DND-41 (cell line): ENCODE measurements around the gene REEP6.

ENCODE experiments used
- ATAC-seq: fragments of 200-7000 bp; cut with Tn5 transposase; 3 replicates; pipeline ENCODE4 v1.9.1; 2021; ENCODE audit warnings: low read depth; ENCODE audit not compliant: insufficient read depth
- DNase-seq: peaks from one replicate; pipeline ENCODE4 v3.0.0-alpha.2; 2020
- H2AFZ ChIP-seq: 2 replicates; pipeline ENCODE4 v1.6.0; 2012; ENCODE audit warnings: low read depth, low read length
- H3K27ac ChIP-seq: 2 replicates; pipeline ENCODE4 v1.5.1; 2012; ENCODE audit warnings: low read length, inconsistent platforms
- H3K27me3 ChIP-seq: fragments of 200-600 bp; sonication (generic); 2 replicates; pipeline ENCODE4 v1.6.0; 2012; ENCODE audit warnings: low read length, mild to moderate bottlenecking, inconsistent platforms; ENCODE audit not compliant: insufficient read depth, poor library complexity
- H3K36me3 ChIP-seq: 2 replicates; pipeline ENCODE4 v1.5.1; 2012; ENCODE audit warnings: low read length, inconsistent platforms; ENCODE audit not compliant: insufficient read depth
- H3K4me1 ChIP-seq: 2 replicates; pipeline ENCODE4 v1.5.1; 2012; ENCODE audit warnings: mild to moderate bottlenecking, low read length; ENCODE audit not compliant: insufficient read depth
- H3K4me2 ChIP-seq: 2 replicates; pipeline ENCODE4 v1.6.0; 2012; ENCODE audit warnings: mild to moderate bottlenecking, moderate library complexity, low read length, inconsistent platforms; ENCODE audit not compliant: insufficient read depth
- H3K4me3 ChIP-seq, 2 experiments: fragments of 200-600 bp in 1 of 2; shearing (Covaris generic) in 1 of 2; 2 replicates each; pipeline ENCODE4 v1.5.1; 2012 to 2016; ENCODE audit warnings: inconsistent platforms in 2 of 2, low read length in 2 of 2, mild to moderate bottlenecking in 2 of 2, low read depth in 1 of 2, moderate library complexity in 1 of 2
- H3K79me2 ChIP-seq: 2 replicates; pipeline ENCODE4 v1.6.0; 2012; ENCODE audit warnings: low read length, inconsistent platforms; ENCODE audit not compliant: insufficient read depth
- H3K9ac ChIP-seq: 2 replicates; pipeline ENCODE4 v1.6.0; 2012; ENCODE audit warnings: low read depth, mild to moderate bottlenecking, inconsistent platforms, low read length, moderate library complexity
- H3K9me3 ChIP-seq: 2 replicates; pipeline ENCODE4 v1.5.1; 2012; ENCODE audit warnings: low read length, moderate library complexity, mild to moderate bottlenecking, inconsistent platforms; ENCODE audit not compliant: insufficient read depth, severe bottlenecking
- H4K20me1 ChIP-seq: 2 replicates; pipeline ENCODE4 v1.6.0; 2012; ENCODE audit warnings: low read length; ENCODE audit not compliant: insufficient read depth
- EZH2 ChIP-seq: IDR thresholded peaks from 3 replicates; pipeline ENCODE4 v1.6.1; 2012; ENCODE audit warnings: borderline replicate concordance, low read depth, mild to moderate bottlenecking, moderate library complexity, low read length, inconsistent platforms; ENCODE audit not compliant: severe bottlenecking
- TF ChIP-seq, protein P1 (sequence below): IDR thresholded peaks from 2 replicates; pipeline ENCODE4 v1.5.1; 2012; ENCODE audit warnings: borderline replicate concordance, low read length, moderate library complexity, mild to moderate bottlenecking; ENCODE audit not compliant: poor library complexity, severe bottlenecking; ENCODE audit errors: extremely low read depth

The REEP6 gene

DNA sequence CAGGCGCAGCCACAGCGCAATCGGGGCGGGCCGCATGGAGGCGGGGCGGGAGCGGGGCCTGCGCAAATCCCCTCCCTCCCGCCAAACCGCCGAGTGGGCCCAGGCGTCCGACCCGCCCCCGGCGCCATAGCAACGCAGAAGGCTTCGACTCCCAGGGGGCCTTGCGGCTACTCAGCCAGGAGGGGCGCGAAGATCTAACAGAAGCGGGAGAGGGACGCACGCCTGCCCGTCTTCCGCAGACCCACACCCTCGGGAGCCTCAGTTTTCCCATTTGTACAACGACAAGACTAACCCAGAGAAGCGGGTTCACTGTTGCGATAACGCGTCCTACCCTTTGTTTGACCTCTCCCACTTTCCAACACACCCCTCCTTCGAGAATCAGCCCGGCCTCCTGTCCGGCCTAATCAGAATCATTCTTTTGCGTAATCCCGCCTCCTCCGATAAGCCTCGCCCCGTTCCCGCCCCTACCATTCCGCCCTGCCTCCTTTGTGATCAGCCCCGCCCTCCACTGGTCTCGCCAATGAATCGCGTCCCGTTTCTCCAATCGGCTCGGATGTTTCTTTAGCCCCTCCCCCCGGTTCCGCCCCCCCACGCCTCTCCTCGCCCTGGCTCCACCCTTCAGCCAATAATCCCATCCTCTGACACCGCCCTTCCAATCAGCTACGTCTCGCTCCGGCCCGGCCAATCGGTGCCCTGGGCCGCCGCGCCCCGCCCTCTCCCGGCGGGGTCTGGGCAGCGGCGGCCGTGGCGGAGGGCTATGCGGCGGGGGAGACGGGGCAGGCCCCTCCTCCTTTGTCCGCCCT is 469 bp upstream of the REEP6 start, which contains the start of gene PCSK4:
Gene PCSK4 (minus strand): TSS at position 40 of the 803 bp plus-strand sequence. CDS start 4 bp downstream, at position 36.
- TF ChIP-seq, protein P1, sequence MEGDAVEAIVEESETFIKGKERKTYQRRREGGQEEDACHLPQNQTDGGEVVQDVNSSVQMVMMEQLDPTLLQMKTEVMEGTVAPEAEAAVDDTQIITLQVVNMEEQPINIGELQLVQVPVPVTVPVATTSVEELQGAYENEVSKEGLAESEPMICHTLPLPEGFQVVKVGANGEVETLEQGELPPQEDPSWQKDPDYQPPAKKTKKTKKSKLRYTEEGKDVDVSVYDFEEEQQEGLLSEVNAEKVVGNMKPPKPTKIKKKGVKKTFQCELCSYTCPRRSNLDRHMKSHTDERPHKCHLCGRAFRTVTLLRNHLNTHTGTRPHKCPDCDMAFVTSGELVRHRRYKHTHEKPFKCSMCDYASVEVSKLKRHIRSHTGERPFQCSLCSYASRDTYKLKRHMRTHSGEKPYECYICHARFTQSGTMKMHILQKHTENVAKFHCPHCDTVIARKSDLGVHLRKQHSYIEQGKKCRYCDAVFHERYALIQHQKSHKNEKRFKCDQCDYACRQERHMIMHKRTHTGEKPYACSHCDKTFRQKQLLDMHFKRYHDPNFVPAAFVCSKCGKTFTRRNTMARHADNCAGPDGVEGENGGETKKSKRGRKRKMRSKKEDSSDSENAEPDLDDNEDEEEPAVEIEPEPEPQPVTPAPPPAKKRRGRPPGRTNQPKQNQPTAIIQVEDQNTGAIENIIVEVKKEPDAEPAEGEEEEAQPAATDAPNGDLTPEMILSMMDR: no peak
- TF ChIP-seq EZH2: no peak
- H3K9ac ChIP-seq: peak within 1 kb of the TSS; percentile 71

DNA sequence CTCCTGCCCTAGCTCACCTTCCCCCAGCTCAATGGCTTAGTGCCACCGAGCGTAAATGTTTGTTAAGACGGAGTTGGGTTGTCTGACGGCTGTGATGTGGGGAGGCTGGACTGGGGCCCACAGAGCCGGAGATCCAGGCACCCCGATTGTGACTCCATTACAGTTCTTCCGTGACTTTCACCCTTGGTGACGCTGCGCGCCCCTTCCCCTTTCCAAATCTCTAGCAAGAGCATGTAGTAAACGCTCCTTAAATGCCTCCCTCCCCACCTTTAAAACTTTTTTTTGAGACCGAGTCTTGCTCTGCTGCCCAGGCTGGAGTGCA is 829 bp downstream of the REEP6 start:
- H3K79me2 ChIP-seq: no peaks in the 10 kb centered on the region
- H3K9ac ChIP-seq: no peak overlapping the region
- peaks cover 29% of the 10 kb centered on the region for H3K4me1 ChIP-seq
- H3K4me2 ChIP-seq: peak overlapping the region; percentile 84
- H3K36me3 ChIP-seq: no peaks in the 10 kb centered on the region
- DNase-seq (no peak), ATAC-seq (no peak)
- TF ChIP-seq, protein P1: no peak
- no peak for TF ChIP-seq EZH2
- no peaks in the 10 kb centered on the region for H4K20me1 ChIP-seq
- H2AFZ ChIP-seq: no peak overlapping the region
- H3K27ac ChIP-seq: no peak overlapping the region
- no peak overlapping the region for H3K4me3 ChIP-seq
- no peaks in the 10 kb centered on the region for H3K27me3 ChIP-seq
- H3K9me3 ChIP-seq: no peaks in the 10 kb centered on the region

More for the DNA sequence above, 469 bp upstream of the REEP6 start, which contains the start of gene PCSK4:
- DNase-seq: peak; percentile 99
- Histone ChIP-seq H3K27me3 (no peaks in the 10 kb centered on the region), H3K4me1 (peaks cover 29% of the 10 kb centered on the region), H4K20me1 (no peaks in the 10 kb centered on the region), H3K4me2 (peak within 1 kb of the TSS; percentile 85), H3K79me2 (no peaks in the 10 kb centered on the region), H3K9me3 (no peaks in the 10 kb centered on the region), H2AFZ (peak within 1 kb of the TSS; percentile 78), H3K4me3 (peak within 1 kb of the TSS; percentile 43 to 61; a peak in 3 of 4 replicates), H3K27ac (peak within 1 kb of the TSS; percentile 77), H3K36me3 (no peaks in the 10 kb centered on the region)
- peak; percentile 88 for ATAC-seq

DNA sequence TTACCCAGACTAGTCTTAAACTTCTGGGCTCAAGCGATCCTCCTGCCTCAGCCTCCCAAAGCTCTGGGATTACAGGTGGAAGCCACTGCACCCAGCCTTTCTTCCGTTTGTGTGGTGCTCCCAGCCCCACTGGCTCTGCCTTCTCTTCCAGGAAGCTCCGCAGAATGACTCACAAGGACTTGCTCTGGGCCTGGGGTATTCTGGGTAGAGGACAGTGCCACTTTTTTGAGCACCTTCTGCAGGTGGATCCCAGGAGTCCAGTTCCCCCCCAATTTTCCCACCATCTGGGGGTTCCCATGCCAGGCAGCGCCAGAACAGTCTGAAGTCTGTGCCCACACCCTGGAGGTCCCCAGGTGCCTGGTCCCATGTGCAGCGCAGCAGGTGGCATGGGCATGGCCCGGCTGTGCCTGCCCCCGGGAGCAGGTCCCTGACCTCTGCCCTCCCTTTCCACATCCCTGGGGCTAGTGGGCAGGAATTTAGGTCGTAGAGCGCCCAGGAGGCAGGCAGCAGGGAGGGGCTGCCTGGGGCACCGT is 1.6 kb downstream of the REEP6 start:
- Histone ChIP-seq H3K9me3 (no peaks in the 10 kb centered on the region), H3K9ac (no peak overlapping the region), H2AFZ (no peak overlapping the region), H3K79me2 (no peaks in the 10 kb centered on the region), H3K27me3 (no peaks in the 10 kb centered on the region), H3K4me2 (no peak overlapping the region), H3K27ac (no peak overlapping the region), H4K20me1 (no peaks in the 10 kb centered on the region), H3K4me3 (no peak overlapping the region), H3K36me3 (no peaks in the 10 kb centered on the region), H3K4me1 (peaks cover 29% of the 10 kb centered on the region)
- DNase-seq (no peak), ATAC-seq (no peak)
- no peak for TF ChIP-seq EZH2
- TF ChIP-seq, protein P1: no peak
